HEK293 (cell line): ENCODE results near the gene MYH6.

Experiments used
- CTCF ChIA-PET: fragments of 350-600 bp; formaldehyde crosslinking; extraction: SDS; loops from one replicate; lab custom pipeline; 2021; ENCODE audit warnings: antibody characterized with exemption; lab: Yijun Ruan, JAX
- POLR2A ChIA-PET: fragments of 300-600 bp; formaldehyde crosslinking; extraction: SDS; loops from one replicate; lab custom pipeline; 2020; ENCODE audit warnings: antibody characterized with exemption, inconsistent platforms; lab: Yijun Ruan, JAX
- H3K27ac ChIP-seq: fragments of 200-500 bp; sonication (Bioruptor generic); 2 replicates; pipeline ENCODE4 v1.5.1; 2014; ENCODE audit warnings: low read depth, low read length, control low read depth, inconsistent platforms; ENCODE audit errors: extremely low read depth
- H3K36me3 ChIP-seq, 2 experiments: fragments of 200-500 bp in 1 of 2; sonication (Bioruptor generic) in 1 of 2; 1 replicate in 1 of 2; 2 replicates in 1 of 2; pipeline ENCODE4 v1.5.1; 2014 to 2017; ENCODE audit warnings: inconsistent platforms in 2 of 2, low read length in 2 of 2; ENCODE audit not compliant: control insufficient read depth in 2 of 2, insufficient read depth in 1 of 2
- H3K4me1 ChIP-seq: fragments of 200-500 bp; sonication (Bioruptor generic); 2 replicates; pipeline ENCODE4 v1.5.1; 2014; ENCODE audit warnings: mild to moderate bottlenecking, low read length, inconsistent platforms; ENCODE audit not compliant: control insufficient read depth, insufficient read depth
- H3K4me3 ChIP-seq: 2 replicates; pipeline ENCODE4 v1.5.1; 2011; ENCODE audit warnings: low read depth, mild to moderate bottlenecking, control low read depth, low read length, moderate library complexity
- H3K9me3 ChIP-seq: fragments of 200-500 bp; sonication (Bioruptor generic); 2 replicates; pipeline ENCODE4 v1.5.1; 2014; ENCODE audit warnings: low read depth, low read length, inconsistent platforms; ENCODE audit not compliant: control insufficient read depth, insufficient read depth
- GFI1B ChIP-seq: fragments of 450-650 bp; formaldehyde crosslinking; IDR thresholded peaks from 2 replicates; pipeline ENCODE4 v1.5.1; 2016; ENCODE audit warnings: missing biosample characterization, missing genetic modification characterization
- GLI4 ChIP-seq: fragments of 450-650 bp; formaldehyde crosslinking; IDR thresholded peaks from 2 replicates; pipeline ENCODE4 v1.5.1; 2016; ENCODE audit warnings: missing biosample characterization, missing genetic modification characterization
- KLF16 ChIP-seq: fragments of 450-650 bp; formaldehyde crosslinking; IDR thresholded peaks from 2 replicates; pipeline ENCODE4 v1.5.1; 2017; ENCODE audit warnings: missing biosample characterization, missing genetic modification characterization
- OSR2 ChIP-seq: fragments of 450-650 bp; formaldehyde crosslinking; IDR thresholded peaks from 2 replicates; pipeline ENCODE4 v1.5.1; 2016; ENCODE audit warnings: missing biosample characterization, missing genetic modification characterization
- SALL2 ChIP-seq: fragments of 450-650 bp; formaldehyde crosslinking; IDR thresholded peaks from 2 replicates; pipeline ENCODE4 v1.5.0; 2017; ENCODE audit warnings: missing biosample characterization, mild to moderate bottlenecking, missing genetic modification characterization, borderline replicate concordance
- SCRT2 ChIP-seq: fragments of 450-650 bp; formaldehyde crosslinking; IDR thresholded peaks from 2 replicates; pipeline ENCODE4 v1.5.1; 2016; ENCODE audit warnings: missing biosample characterization, missing genetic modification characterization
- SP3 ChIP-seq: fragments of 450-650 bp; formaldehyde crosslinking; IDR thresholded peaks from 2 replicates; pipeline ENCODE4 v1.5.1; 2016; ENCODE audit warnings: missing biosample characterization, missing genetic modification characterization
- WT1 ChIP-seq: fragments of 450-650 bp; formaldehyde crosslinking; IDR thresholded peaks from 2 replicates; pipeline ENCODE4 v1.5.1; 2016; ENCODE audit warnings: missing biosample characterization, missing genetic modification characterization
- ZBTB1 ChIP-seq: fragments of 450-650 bp; formaldehyde crosslinking; IDR thresholded peaks from 2 replicates; pipeline ENCODE4 v1.5.1; 2016; ENCODE audit warnings: missing biosample characterization, missing genetic modification characterization
- ZBTB21 ChIP-seq: fragments of 450-650 bp; formaldehyde crosslinking; IDR thresholded peaks from 2 replicates; pipeline ENCODE4 v1.5.1; 2017; ENCODE audit warnings: missing biosample characterization, missing genetic modification characterization
- ZFP41 ChIP-seq: fragments of 450-650 bp; formaldehyde crosslinking; IDR thresholded peaks from 2 replicates; pipeline ENCODE4 v1.5.1; 2016; ENCODE audit warnings: missing biosample characterization, missing genetic modification characterization, borderline replicate concordance
- ZNF324 ChIP-seq: fragments of 450-650 bp; formaldehyde crosslinking; IDR thresholded peaks from 2 replicates; pipeline ENCODE4 v1.5.1; 2016; ENCODE audit warnings: missing biosample characterization, missing genetic modification characterization
- ZNF426 ChIP-seq: fragments of 450-650 bp; formaldehyde crosslinking; IDR thresholded peaks from 2 replicates; pipeline ENCODE4 v1.5.1; 2017; ENCODE audit warnings: missing biosample characterization, missing genetic modification characterization, mild to moderate bottlenecking, inconsistent platforms, moderate library complexity
- ZNF521 ChIP-seq: fragments of 450-650 bp; formaldehyde crosslinking; IDR thresholded peaks from 2 replicates; pipeline ENCODE4 v1.5.1; 2017; ENCODE audit warnings: missing biosample characterization, mild to moderate bottlenecking, missing genetic modification characterization
- ZNF654 ChIP-seq: fragments of 450-650 bp; formaldehyde crosslinking; IDR thresholded peaks from 2 replicates; pipeline ENCODE4 v1.5.1; 2016; ENCODE audit warnings: low read depth, missing biosample characterization, missing genetic modification characterization
- ZNF76 ChIP-seq: fragments of 450-650 bp; formaldehyde crosslinking; IDR thresholded peaks from 2 replicates; pipeline ENCODE4; 2016; ENCODE audit warnings: low read depth, missing biosample characterization, missing genetic modification characterization, borderline replicate concordance
- TF ChIP-seq, protein P1 (sequence below): fragments of 450-650 bp; formaldehyde crosslinking; IDR thresholded peaks from 2 replicates; pipeline ENCODE4 v1.5.1; 2016; ENCODE audit warnings: missing biosample characterization, missing genetic modification characterization
- TF ChIP-seq, protein P2 (sequence below): fragments of 450-650 bp; formaldehyde crosslinking; IDR thresholded peaks from 2 replicates; pipeline ENCODE4; 2016; ENCODE audit warnings: missing biosample characterization, missing genetic modification characterization
- TF ChIP-seq, protein P3 (sequence below): fragments of 450-650 bp; IDR thresholded peaks from 2 replicates; pipeline ENCODE4 v1.5.1; 2018; ENCODE audit warnings: missing biosample characterization, mild to moderate bottlenecking, missing genetic modification characterization
- TF ChIP-seq, protein P4 (sequence below): fragments of 450-650 bp; IDR thresholded peaks from 2 replicates; pipeline ENCODE4 v1.5.1; 2018; ENCODE audit warnings: missing biosample characterization, missing genetic modification characterization
- TF ChIP-seq, protein P5 (sequence below): fragments of 450-650 bp; formaldehyde crosslinking; IDR thresholded peaks from 2 replicates; pipeline ENCODE4 v1.5.1; 2016; ENCODE audit warnings: missing biosample characterization, missing genetic modification characterization

Gene MYH6

DNA sequence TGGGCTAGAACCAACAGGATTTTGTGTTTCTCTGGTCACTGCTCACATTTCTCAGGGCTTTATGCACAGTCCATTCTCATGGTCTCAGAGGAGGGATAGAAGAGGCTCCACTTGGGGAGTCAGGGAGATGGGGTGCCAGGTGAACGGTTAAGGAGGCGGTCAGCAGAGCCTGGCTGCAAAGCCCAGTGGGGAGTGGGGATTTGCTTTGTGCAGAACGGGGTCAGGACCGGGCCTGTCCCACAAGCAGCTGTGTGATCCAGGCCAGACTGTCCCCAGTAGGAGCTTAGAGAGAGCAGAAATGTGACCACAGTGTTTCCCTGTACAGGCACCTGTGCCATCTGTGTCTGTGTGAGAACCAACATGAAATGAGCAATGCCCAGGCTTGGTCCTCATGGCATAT lies 27.1 kb downstream of the MYH6 start:
- H3K4me1 ChIP-seq = no peaks in the 10 kb centered on the region

DNA sequence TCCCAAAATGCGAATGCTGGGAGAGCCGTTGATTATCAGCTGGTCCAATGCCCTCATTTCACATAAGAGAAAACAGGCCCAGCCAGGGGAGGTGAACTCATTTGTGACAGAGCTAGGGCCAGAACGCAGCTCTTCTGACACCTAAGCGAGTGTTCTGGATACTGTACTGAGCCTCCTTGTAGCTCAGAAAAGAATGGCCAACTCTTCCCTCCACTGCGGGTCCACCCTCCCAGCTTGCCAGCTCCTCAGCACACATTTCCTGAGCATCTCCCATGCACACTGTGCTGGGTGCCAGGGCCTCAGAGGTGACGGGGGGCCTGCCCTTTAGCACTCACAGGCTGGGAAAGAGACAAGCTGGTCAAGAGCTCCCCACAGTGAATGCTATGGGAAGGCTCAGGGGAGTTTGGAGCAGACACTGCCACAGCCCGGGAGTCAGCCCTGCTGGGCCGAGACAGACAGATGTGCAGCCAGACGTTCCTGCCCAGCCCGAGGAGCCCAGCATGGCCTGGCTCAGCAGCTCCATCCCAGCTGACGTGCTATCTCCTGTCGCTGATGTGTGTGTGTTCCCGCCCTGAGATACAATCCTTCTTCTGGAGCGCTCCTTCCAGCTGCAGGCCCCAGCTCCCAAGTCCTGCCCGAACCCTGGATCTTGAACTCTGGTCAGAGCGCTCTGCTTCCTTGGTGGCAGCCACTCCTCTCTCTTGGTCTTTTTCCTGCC lies 27.7 kb downstream of the MYH6 start:
- TF ChIP-seq ZNF426 (tag by site-specific recombination) (no peak), ZNF76 (tag by site-specific recombination) (0 out of 2 replicates have a peak, but pooled peaks have one; percentile 3)
- ChIA-PET CTCF (interaction anchor here (0.5 to 4.3 kb wide), 48 partner anchors 11 to 1458 kb away, joined by 3 to 61 read pairs (median 4); partner anchors contain the start of gene PABPN1), POLR2A (interaction anchor here (1.8 kb wide), 1 partner anchor 54 kb away, joined by 12 read pairs; no protein-coding TSS in a partner anchor)

More for the DNA sequence above, 27.1 kb downstream of the MYH6 start:
- TF ChIP-seq GFI1B = no peak
- TF ChIP-seq, protein P1, sequence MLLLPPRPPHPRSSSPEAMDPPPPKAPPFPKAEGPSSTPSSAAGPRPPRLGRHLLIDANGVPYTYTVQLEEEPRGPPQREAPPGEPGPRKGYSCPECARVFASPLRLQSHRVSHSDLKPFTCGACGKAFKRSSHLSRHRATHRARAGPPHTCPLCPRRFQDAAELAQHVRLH (tag by site-specific recombination) = no peak
- TF ChIP-seq SP3 (tag by site-specific recombination) = no peak
- no peak for TF ChIP-seq ZNF324 (tag by site-specific recombination)
- POLR2A ChIA-PET = interaction anchor here (1.8 kb wide), 1 partner anchor 54 kb away, joined by 12 read pairs; no protein-coding TSS in a partner anchor
- Histone ChIP-seq H3K36me3 (no peaks in the 10 kb centered on the region), H3K9me3 (no peaks in the 10 kb centered on the region), H3K27ac (no peak overlapping the region), H3K4me3 (no peak overlapping the region)
- CTCF ChIA-PET = interaction anchor here (0.9 to 4.3 kb wide), 15 partner anchors 11 to 312 kb away, joined by 3 to 61 read pairs (median 4); no protein-coding TSS in a partner anchor

DNA sequence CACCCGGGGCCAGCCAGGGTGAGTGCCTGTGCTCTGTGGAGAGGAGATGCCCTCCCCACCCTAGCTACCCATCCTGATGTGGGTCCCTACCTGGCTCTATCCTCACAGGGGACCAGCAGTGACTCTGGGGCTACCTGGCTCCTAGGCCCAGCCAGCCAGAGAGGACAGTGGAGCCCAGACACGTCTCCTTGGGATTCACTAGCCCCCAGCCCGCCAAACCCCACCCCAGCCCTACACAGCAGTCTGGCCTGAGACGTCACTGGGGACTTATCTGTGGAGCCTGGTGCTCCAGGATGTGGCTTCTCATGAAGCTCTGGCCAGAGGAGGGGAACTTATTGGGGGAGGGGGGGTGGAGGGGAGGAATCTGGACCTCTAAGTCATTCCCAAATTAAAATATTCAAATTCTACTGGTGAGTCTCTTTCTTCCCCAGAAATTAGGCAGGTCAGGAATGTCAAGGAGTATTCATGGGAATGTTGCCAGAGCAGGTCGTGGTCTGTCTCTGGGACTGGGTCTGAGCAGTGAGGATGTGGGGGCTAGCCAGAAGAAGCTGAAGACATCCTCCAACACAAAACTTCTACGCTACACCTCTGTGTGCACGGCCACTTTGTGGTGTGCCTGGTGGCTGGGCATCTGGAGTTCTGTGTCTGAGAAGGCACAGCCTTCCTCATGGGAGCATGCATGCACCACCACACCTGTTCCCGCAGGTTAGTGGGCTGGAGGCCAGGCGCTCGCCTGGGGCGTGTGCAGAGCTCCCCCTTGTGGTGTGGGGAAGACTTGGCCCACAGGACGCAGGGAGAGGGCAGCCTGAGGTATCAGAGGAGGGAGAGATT lies 28.5 kb downstream of the MYH6 start:
- H3K4me1 ChIP-seq = no peaks in the 10 kb centered on the region
- no peak overlapping the region for H3K27ac ChIP-seq
- no peaks in the 10 kb centered on the region for H3K9me3 ChIP-seq
- ChIA-PET CTCF (interaction anchor here (0.6 to 4.3 kb wide), 47 partner anchors 11 to 822 kb away, joined by 3 to 61 read pairs (median 4); partner anchors contain the start of gene PABPN1), POLR2A (interaction anchor here (1.8 kb wide), 1 partner anchor 53 kb away, joined by 12 read pairs; no protein-coding TSS in a partner anchor)
- no peak overlapping the region for H3K4me3 ChIP-seq
- H3K36me3 ChIP-seq = no peaks in the 10 kb centered on the region
- TF ChIP-seq ZFP41 (no peak), ZNF521 (tag by site-specific recombination) (no peak), ZNF76 (tag by site-specific recombination) (0 out of 2 replicates have a peak, but pooled peaks have one; percentile 21), OSR2 (tag by site-specific recombination) (no peak), SALL2 (tag by site-specific recombination) (no peak), ZBTB1 (tag by site-specific recombination) (no peak), ZNF654 (peak; percentile 70), ZBTB21 (tag by site-specific recombination) (no peak), SCRT2 (tag by site-specific recombination) (peak; percentile 75), GLI4 (tag by site-specific recombination) (no peak), WT1 (tag by site-specific recombination) (no peak), KLF16 (no peak)
- TF ChIP-seq, protein P2, sequence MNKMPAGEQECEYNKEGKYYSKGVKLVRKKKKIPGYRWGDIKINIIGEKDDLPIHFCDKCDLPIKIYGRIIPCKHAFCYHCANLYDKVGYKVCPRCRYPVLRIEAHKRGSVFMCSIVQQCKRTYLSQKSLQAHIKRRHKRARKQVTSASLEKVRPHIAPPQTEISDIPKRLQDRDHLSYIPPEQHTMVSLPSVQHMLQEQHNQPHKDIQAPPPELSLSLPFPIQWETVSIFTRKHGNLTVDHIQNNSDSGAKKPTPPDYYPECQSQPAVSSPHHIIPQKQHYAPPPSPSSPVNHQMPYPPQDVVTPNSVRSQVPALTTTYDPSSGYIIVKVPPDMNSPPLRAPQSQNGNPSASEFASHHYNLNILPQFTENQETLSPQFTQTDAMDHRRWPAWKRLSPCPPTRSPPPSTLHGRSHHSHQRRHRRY = no peak
- TF ChIP-seq, protein P3, sequence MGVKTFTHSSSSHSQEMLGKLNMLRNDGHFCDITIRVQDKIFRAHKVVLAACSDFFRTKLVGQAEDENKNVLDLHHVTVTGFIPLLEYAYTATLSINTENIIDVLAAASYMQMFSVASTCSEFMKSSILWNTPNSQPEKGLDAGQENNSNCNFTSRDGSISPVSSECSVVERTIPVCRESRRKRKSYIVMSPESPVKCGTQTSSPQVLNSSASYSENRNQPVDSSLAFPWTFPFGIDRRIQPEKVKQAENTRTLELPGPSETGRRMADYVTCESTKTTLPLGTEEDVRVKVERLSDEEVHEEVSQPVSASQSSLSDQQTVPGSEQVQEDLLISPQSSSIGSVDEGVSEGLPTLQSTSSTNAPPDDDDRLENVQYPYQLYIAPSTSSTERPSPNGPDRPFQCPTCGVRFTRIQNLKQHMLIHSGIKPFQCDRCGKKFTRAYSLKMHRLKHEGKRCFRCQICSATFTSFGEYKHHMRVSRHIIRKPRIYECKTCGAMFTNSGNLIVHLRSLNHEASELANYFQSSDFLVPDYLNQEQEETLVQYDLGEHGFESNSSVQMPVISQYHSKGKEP (tag by site-specific recombination) = no peak
- TF ChIP-seq, protein P4, sequence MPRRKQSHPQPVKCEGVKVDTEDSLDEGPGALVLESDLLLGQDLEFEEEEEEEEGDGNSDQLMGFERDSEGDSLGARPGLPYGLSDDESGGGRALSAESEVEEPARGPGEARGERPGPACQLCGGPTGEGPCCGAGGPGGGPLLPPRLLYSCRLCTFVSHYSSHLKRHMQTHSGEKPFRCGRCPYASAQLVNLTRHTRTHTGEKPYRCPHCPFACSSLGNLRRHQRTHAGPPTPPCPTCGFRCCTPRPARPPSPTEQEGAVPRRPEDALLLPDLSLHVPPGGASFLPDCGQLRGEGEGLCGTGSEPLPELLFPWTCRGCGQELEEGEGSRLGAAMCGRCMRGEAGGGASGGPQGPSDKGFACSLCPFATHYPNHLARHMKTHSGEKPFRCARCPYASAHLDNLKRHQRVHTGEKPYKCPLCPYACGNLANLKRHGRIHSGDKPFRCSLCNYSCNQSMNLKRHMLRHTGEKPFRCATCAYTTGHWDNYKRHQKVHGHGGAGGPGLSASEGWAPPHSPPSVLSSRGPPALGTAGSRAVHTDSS = no peak
- TF ChIP-seq, protein P5, sequence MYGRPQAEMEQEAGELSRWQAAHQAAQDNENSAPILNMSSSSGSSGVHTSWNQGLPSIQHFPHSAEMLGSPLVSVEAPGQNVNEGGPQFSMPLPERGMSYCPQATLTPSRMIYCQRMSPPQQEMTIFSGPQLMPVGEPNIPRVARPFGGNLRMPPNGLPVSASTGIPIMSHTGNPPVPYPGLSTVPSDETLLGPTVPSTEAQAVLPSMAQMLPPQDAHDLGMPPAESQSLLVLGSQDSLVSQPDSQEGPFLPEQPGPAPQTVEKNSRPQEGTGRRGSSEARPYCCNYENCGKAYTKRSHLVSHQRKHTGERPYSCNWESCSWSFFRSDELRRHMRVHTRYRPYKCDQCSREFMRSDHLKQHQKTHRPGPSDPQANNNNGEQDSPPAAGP (tag by site-specific recombination) = 0 out of 2 replicates have a peak, but pooled peaks have one; percentile 38

More for the DNA sequence above, 27.7 kb downstream of the MYH6 start:
- Histone ChIP-seq H3K4me3 (no peak overlapping the region), H3K36me3 (no peaks in the 10 kb centered on the region), H3K9me3 (no peaks in the 10 kb centered on the region), H3K4me1 (no peaks in the 10 kb centered on the region), H3K27ac (no peak overlapping the region)
